Activated CD8-positive, alpha-beta T cell treated with anti-CD3 and anti-CD28 coated beads for 36 hours (primary cell): ENCODE measurements around the gene CALN1. TPM values are rescaled to one million over a fixed set of nuclear protein-coding genes. Genes with fewer than 3 reads are reported as not detected.

Source experiments
- ATAC-seq: fragments of 200-7000 bp; cut with Tn5 transposase; one replicate; pipeline ENCODE4 v1.10.0; 2021; ENCODE audit warnings: mild to moderate bottlenecking, moderate library complexity
- CTCF ChIA-PET: fragments of 350-600 bp; sonication (Branson Sonifier 250); formaldehyde crosslinking; loops from one replicate; lab custom pipeline; 2021; ENCODE audit warnings: antibody characterized with exemption; lab: Charles Lee
- POLR2A ChIA-PET: fragments of 350-600 bp; sonication (Branson Sonifier 250); formaldehyde crosslinking; loops from one replicate; lab custom pipeline; 2021; ENCODE audit warnings: antibody characterized with exemption; lab: Charles Lee
- DNase-seq: peaks from one replicate; pipeline ENCODE4 v3.0.0-alpha.2; 2020
- H3K27ac Mint-ChIP-seq: one replicate; pipeline ENCODE4 v1.8.0; 2021; ENCODE audit warnings: mild to moderate bottlenecking, mixed read lengths
- H3K27me3 Mint-ChIP-seq: one replicate; pipeline ENCODE4 v1.8.0; 2021; ENCODE audit warnings: mixed read lengths
- H3K36me3 Mint-ChIP-seq: one replicate; pipeline ENCODE4 v1.8.0; 2021; ENCODE audit warnings: low read depth, mixed read lengths
- H3K4me1 Mint-ChIP-seq: one replicate; pipeline ENCODE4 v1.8.0; 2021; ENCODE audit warnings: low read depth, mixed read lengths
- H3K4me3 Mint-ChIP-seq: one replicate; pipeline ENCODE4 v1.8.0; 2021; ENCODE audit warnings: mild to moderate bottlenecking, moderate library complexity, mixed read lengths
- H3K9me3 Mint-ChIP-seq: one replicate; pipeline ENCODE4 v1.8.0; 2021; ENCODE audit warnings: mixed read lengths
- intact Hi-C: fragments of 100-400 bp; cut with micrococcal nuclease; formaldehyde crosslinking; loops from one replicate; pipeline ENCODE4 v1.10.0; 2022
- total RNA-seq, 2 experiments: library from RNA; stranded (reverse); gene quantifications; one replicate each; pipeline ENCODE4 v1.2.3, GENCODE V29; 2021
- TF ChIP-seq, protein P1 (sequence below): fragments of 200-600 bp; IDR thresholded peaks from one replicate; pipeline ENCODE4 v1.8.0; 2022; ENCODE audit warnings: antibody characterized with exemption, mild to moderate bottlenecking

CALN1 gene
- total RNA-seq, 2 experiments from 2014 or later = 0.02 to 0.16 TPM

GRCh38 chr7:72337390-72338167 is 74.6 kb downstream of the CALN1 start:
- POLR2A ChIA-PET = no interaction called here
- Mint-ChIP-seq H3K27me3 (peaks cover 23% of the 10 kb centered on the region), H3K4me3 (no peak overlapping the region), H3K9me3 (peaks cover 3% of the 10 kb centered on the region), H3K36me3 (no peaks in the 10 kb centered on the region), H3K4me1 (no peaks in the 10 kb centered on the region), H3K27ac (no peak overlapping the region)
- DNase-seq = no peak
- intact Hi-C loops = no loop called here
- TF ChIP-seq, protein P1, sequence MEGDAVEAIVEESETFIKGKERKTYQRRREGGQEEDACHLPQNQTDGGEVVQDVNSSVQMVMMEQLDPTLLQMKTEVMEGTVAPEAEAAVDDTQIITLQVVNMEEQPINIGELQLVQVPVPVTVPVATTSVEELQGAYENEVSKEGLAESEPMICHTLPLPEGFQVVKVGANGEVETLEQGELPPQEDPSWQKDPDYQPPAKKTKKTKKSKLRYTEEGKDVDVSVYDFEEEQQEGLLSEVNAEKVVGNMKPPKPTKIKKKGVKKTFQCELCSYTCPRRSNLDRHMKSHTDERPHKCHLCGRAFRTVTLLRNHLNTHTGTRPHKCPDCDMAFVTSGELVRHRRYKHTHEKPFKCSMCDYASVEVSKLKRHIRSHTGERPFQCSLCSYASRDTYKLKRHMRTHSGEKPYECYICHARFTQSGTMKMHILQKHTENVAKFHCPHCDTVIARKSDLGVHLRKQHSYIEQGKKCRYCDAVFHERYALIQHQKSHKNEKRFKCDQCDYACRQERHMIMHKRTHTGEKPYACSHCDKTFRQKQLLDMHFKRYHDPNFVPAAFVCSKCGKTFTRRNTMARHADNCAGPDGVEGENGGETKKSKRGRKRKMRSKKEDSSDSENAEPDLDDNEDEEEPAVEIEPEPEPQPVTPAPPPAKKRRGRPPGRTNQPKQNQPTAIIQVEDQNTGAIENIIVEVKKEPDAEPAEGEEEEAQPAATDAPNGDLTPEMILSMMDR = no peak
- no peak for ATAC-seq
- CTCF ChIA-PET = no interaction called here

- intact Hi-C loops = no loop called here
- H3K4me3 Mint-ChIP-seq = no peak overlapping the region
These were observed 75.3 kb downstream of the CALN1 start for GRCh38 chr7:72336632-72337389.

GRCh38 chr7:72336382-72336631 is 75.8 kb downstream of the CALN1 start:
- ATAC-seq (no peak), DNase-seq (no peak)
- H3K36me3 Mint-ChIP-seq = no peaks in the 10 kb centered on the region
- TF ChIP-seq, protein P1 = no peak
- ChIA-PET POLR2A (no interaction called here), CTCF (no interaction called here)
- H3K4me3 Mint-ChIP-seq = no peak overlapping the region
- H3K4me1 Mint-ChIP-seq = no peaks in the 10 kb centered on the region
- H3K27me3 Mint-ChIP-seq = peaks cover 23% of the 10 kb centered on the region
- no peak overlapping the region for H3K27ac Mint-ChIP-seq
- peaks cover 6% of the 10 kb centered on the region for H3K9me3 Mint-ChIP-seq
- intact Hi-C loops = no loop called here

More at GRCh38 chr7:72336632-72337389, 75.3 kb downstream of the CALN1 start:
- Mint-ChIP-seq H3K27me3 (peaks cover 23% of the 10 kb centered on the region), H3K27ac (no peak overlapping the region), H3K4me1 (no peaks in the 10 kb centered on the region), H3K36me3 (no peaks in the 10 kb centered on the region), H3K9me3 (peaks cover 6% of the 10 kb centered on the region)
- ChIA-PET POLR2A (no interaction called here), CTCF (no interaction called here)
- ATAC-seq = no peak
- no peak for DNase-seq
- TF ChIP-seq, protein P1 = no peak

DNA sequence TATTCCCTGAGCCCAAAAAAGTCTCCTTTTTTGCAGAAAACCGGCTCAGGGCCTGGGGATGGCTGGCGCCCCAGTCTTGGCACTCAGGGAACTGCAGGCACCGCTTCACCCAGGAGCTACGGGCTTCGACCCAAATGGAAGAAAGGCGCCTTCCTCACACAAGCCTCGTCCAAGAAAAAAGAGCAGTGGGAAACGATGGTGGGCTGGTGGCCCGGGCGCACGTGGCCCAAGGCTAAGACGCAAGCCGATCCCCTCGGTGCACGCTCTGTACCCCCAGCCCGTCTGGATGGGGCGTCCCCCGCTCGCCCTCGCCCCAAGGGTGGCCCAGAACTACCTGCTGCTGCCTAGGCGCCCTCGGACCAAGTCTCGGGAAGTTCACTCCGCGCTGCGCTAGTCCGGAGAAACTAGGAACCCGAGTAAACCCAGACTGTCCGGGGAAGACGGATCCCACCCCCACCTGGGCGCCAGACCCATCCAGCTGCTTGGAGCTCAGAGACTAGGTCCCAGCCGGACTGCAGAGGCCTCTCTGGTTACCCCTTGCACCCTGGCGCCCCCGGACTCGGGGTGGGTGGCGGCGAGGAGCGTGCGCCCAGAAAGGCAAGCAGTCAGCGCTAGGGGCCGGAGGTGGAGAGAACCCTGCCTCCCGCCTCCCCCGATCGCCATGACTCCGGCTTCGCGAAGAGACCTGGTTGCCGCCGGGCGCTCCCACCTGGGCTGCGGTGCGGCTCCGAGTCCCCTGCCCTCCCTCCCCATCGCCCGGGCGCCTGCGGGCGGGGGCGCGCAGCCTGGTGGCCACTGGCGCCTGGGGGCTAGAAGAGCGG is 76.4 kb downstream of the CALN1 start:
- no peaks in the 10 kb centered on the region for H3K4me1 Mint-ChIP-seq
- DNase-seq (no peak), ATAC-seq (no peak)
- intact Hi-C loops = no loop called here
- peaks cover 23% of the 10 kb centered on the region for H3K27me3 Mint-ChIP-seq
- H3K9me3 Mint-ChIP-seq = peaks cover 6% of the 10 kb centered on the region
- H3K36me3 Mint-ChIP-seq = no peaks in the 10 kb centered on the region
- CTCF ChIA-PET = interaction anchor here (1.9 kb wide), 1 partner anchor 7 kb away, joined by 4 read pairs; no protein-coding TSS in a partner anchor
- TF ChIP-seq, protein P1 = no peak
- no peak overlapping the region for H3K27ac Mint-ChIP-seq
- H3K4me3 Mint-ChIP-seq = no peak overlapping the region
- POLR2A ChIA-PET = no interaction called here
